HepG2 (cell line): ENCODE results near the gene DCLRE1C. TPM values are rescaled to one million over a fixed set of nuclear protein-coding genes. Genes with fewer than 3 reads are reported as not detected.

ENCODE experiments used
- ATAC-seq: fragments of 200-7000 bp; cut with Tn5 transposase; 3 replicates; pipeline ENCODE4 v1.9.1; 2020; ENCODE audit warnings: mild to moderate bottlenecking, moderate library complexity
- BruUV-seq: library from RNA; stranded (reverse); fragments of 400-500 nt; replicated peaks from 2 replicates; lab custom pipeline; 2021; lab: Mats Ljungman, UMichigan
- CTCF ChIA-PET: fragments of 300-600 bp; formaldehyde crosslinking; extraction: SDS; loops from one replicate; lab custom pipeline; 2021; ENCODE audit warnings: low total read pairs, inconsistent platforms, low intra/inter-chr PET ratio; lab: Yijun Ruan, JAX
- POLR2A ChIA-PET: fragments of 350-600 bp; sonication (Branson Sonifier 250); formaldehyde crosslinking; loops from one replicate; lab custom pipeline; 2020; ENCODE audit warnings: antibody characterized with exemption, inconsistent platforms; lab: Yijun Ruan, JAX
- DNase-seq: peaks from one replicate; pipeline ENCODE4 v3.0.0-alpha.2; 2015; ENCODE audit warnings: low spot score
- FAIRE-seq: peaks from 3 replicates; lab custom pipeline; 2011; peaks lifted over from hg19 to GRCh38; lab: Jason Lieb, UNC
- H2AFZ ChIP-seq: one replicate; pipeline ENCODE4 v1.6.1; 2011; ENCODE audit warnings: low read length, inconsistent platforms
- H3K27ac ChIP-seq: fragments of 300-600 bp; 3 replicates; pipeline ENCODE4 v1.8.0; 2011; ENCODE audit warnings: mixed run types, mild to moderate bottlenecking, mixed read lengths, low read length, inconsistent platforms; ENCODE audit not compliant: insufficient read depth; ENCODE audit errors: extremely low read length
- H3K27me3 ChIP-seq, 2 experiments: fragments of 200-600 bp in 1 of 2; 2 replicates in 1 of 2; 3 replicates in 1 of 2; pipeline versions ENCODE4 v1.6.0 to v1.8.0; 2011; ENCODE audit warnings: low read length in 2 of 2, mild to moderate bottlenecking in 2 of 2, moderate library complexity in 2 of 2, inconsistent platforms in 1 of 2; ENCODE audit not compliant: insufficient read depth in 2 of 2, control insufficient read depth in 1 of 2
- H3K36me3 ChIP-seq, 2 experiments: fragments of 200-600 bp in 1 of 2; replicated peaks in 1 of 2; 2 replicates in 1 of 2; 3 replicates in 1 of 2; pipeline versions ENCODE4 v1.5.1 to v1.8.0; 2011; ENCODE audit warnings: low read length in 2 of 2, inconsistent platforms in 1 of 2; ENCODE audit not compliant: insufficient read depth in 2 of 2, control insufficient read depth in 1 of 2
- H3K4me1 ChIP-seq: 2 replicates; pipeline ENCODE4 v1.5.1; 2012; ENCODE audit warnings: low read length, inconsistent platforms; ENCODE audit not compliant: insufficient read depth
- H3K4me2 ChIP-seq: 2 replicates; pipeline ENCODE4 v1.6.0; 2011; ENCODE audit warnings: low read depth, low read length, inconsistent platforms
- H3K4me3 ChIP-seq, 3 experiments: fragments of 200-600 bp in 1 of 3; sonication (generic), shearing (Covaris generic) in 1 of 3; replicated peaks in 1 of 3; 2 replicates each; pipeline ENCODE4 v1.5.1; 2011 to 2016; ENCODE audit warnings: low read length in 3 of 3, inconsistent platforms in 2 of 3, low read depth in 2 of 3, mild to moderate bottlenecking in 2 of 3, control low read depth in 1 of 3, mixed read lengths in 1 of 3; ENCODE audit not compliant: insufficient read depth in 1 of 3
- H3K79me2 ChIP-seq: one replicate; pipeline ENCODE4 v1.6.1; 2011; ENCODE audit warnings: low read length, inconsistent platforms; ENCODE audit not compliant: insufficient read depth
- H3K9ac ChIP-seq: 2 replicates; pipeline ENCODE4 v1.6.0; 2011; ENCODE audit warnings: mild to moderate bottlenecking, low read depth, low read length, inconsistent platforms; ENCODE audit not compliant: insufficient read depth
- H3K9me3 ChIP-seq: 2 replicates; pipeline ENCODE4 v1.5.1; 2012; ENCODE audit warnings: mild to moderate bottlenecking, low read length
- H4K20me1 ChIP-seq: 2 replicates; pipeline ENCODE4 v1.6.0; 2011; ENCODE audit warnings: inconsistent platforms, mild to moderate bottlenecking, low read length, moderate library complexity; ENCODE audit not compliant: insufficient read depth
- CAMTA2 ChIP-seq: sonication (generic); formaldehyde crosslinking; IDR thresholded peaks from 2 replicates; pipeline ENCODE4 v1.4.0; 2020; ENCODE audit warnings: mild to moderate bottlenecking, missing genetic modification reagents, borderline replicate concordance
- CENPX ChIP-seq: sonication (generic); formaldehyde crosslinking; IDR thresholded peaks from 2 replicates; pipeline ENCODE4 v1.9.0; 2021; ENCODE audit warnings: mild to moderate bottlenecking, missing genetic modification reagents, moderate library complexity
- ETV6 ChIP-seq: sonication (generic); formaldehyde crosslinking; conservative IDR thresholded peaks from 2 replicates; pipeline ENCODE4 v1.4.0; 2020; ENCODE audit warnings: missing genetic modification reagents
- FOXC1 ChIP-seq: sonication (generic); formaldehyde crosslinking; IDR thresholded peaks from 2 replicates; pipeline ENCODE4 v1.8.0; 2022; ENCODE audit warnings: mild to moderate bottlenecking, missing genetic modification reagents, borderline replicate concordance
- GATAD1 ChIP-seq: IDR thresholded peaks from 2 replicates; pipeline ENCODE4 v1.6.1; 2016; ENCODE audit warnings: missing genetic modification reagents, missing compliant biosample characterization
- GTF3A ChIP-seq: sonication (generic); formaldehyde crosslinking; conservative IDR thresholded peaks from 2 replicates; pipeline ENCODE4 v1.4.0; 2020; ENCODE audit warnings: mild to moderate bottlenecking, missing genetic modification reagents
- HNRNPLL ChIP-seq: fragments of 200-400 bp; formaldehyde crosslinking; IDR thresholded peaks from 2 replicates; pipeline ENCODE4 v1.6.1; 2017; ENCODE audit warnings: mild to moderate bottlenecking, low read depth, low read length; ENCODE audit not compliant: poor library complexity, severe bottlenecking
- KAT7 ChIP-seq: IDR thresholded peaks from 2 replicates; pipeline ENCODE4 v1.6.1; 2018; ENCODE audit warnings: borderline replicate concordance, missing compliant biosample characterization
- NCOA1 ChIP-seq: sonication (generic); formaldehyde crosslinking; IDR thresholded peaks from 2 replicates; pipeline ENCODE4 v1.9.0; 2021; ENCODE audit warnings: missing genetic modification reagents
- NFIC ChIP-seq: IDR thresholded peaks from 2 replicates; pipeline ENCODE4 v1.6.1; 2012; ENCODE audit warnings: mild to moderate bottlenecking, low read length, inconsistent platforms
- SP1 ChIP-seq, 2 experiments: fragments of 450-650 bp in 1 of 2; sonication (generic) in 1 of 2; formaldehyde crosslinking in 1 of 2; IDR thresholded peaks; 2 replicates each; pipeline versions ENCODE4 v1.4.0 to v1.6.1; 2016 to 2020; ENCODE audit warnings: missing genetic modification reagents in 1 of 2
- SP4 ChIP-seq: sonication (generic); formaldehyde crosslinking; IDR thresholded peaks from 2 replicates; pipeline ENCODE4 v1.8.1; 2023; ENCODE audit warnings: mild to moderate bottlenecking, missing genetic modification reagents
- TBP ChIP-seq: sonication (generic); formaldehyde crosslinking; IDR thresholded peaks from 2 replicates; pipeline ENCODE4 v1.5.0; 2020; ENCODE audit warnings: missing genetic modification reagents
- ZFP90 ChIP-seq: sonication (generic); formaldehyde crosslinking; IDR thresholded peaks from 2 replicates; pipeline ENCODE4 v1.8.0; 2022; ENCODE audit warnings: missing genetic modification reagents, mild to moderate bottlenecking, inconsistent platforms, borderline replicate concordance
- ZNF230 ChIP-seq: sonication (generic); formaldehyde crosslinking; IDR thresholded peaks from 2 replicates; pipeline ENCODE4 v1.4.0; 2020; ENCODE audit warnings: mild to moderate bottlenecking, missing genetic modification reagents
- ZNF329 ChIP-seq: sonication (generic); formaldehyde crosslinking; IDR thresholded peaks from 2 replicates; pipeline ENCODE4 v1.9.0; 2021; ENCODE audit warnings: low read depth, mild to moderate bottlenecking, missing genetic modification reagents
- ZNF44 ChIP-seq: sonication (generic); formaldehyde crosslinking; IDR thresholded peaks from 2 replicates; pipeline ENCODE4 v1.5.1; 2020; ENCODE audit warnings: mild to moderate bottlenecking, missing genetic modification reagents
- ZNF768 ChIP-seq: sonication (generic); formaldehyde crosslinking; IDR thresholded peaks from 2 replicates; pipeline ENCODE4 v1.4.0; 2020; ENCODE audit warnings: missing genetic modification reagents
- WGBS: methylation state at CpG from one replicate; pipeline ENCODE4 v1.1.6; 2017; ENCODE audit warnings: low lambda C conversion rate; 5-methylcytosine and 5-hydroxymethylcytosine counted together
- in situ Hi-C: cut with HindIII; loops from 2 replicates; pipeline ENCODE4 v1.10.0; 2017; ENCODE audit warnings: low pct_unique_long_range_greater_than_20kb; ENCODE audit not compliant: extremely low pct_ligation_motif_present
- intact Hi-C: fragments of 100-400 bp; cut with micrococcal nuclease; formaldehyde crosslinking; loops from one replicate; pipeline ENCODE4 v1.10.0; 2022; ENCODE audit not compliant: unreplicated experiment
- polyA plus RNA-seq, 8 experiments: library from polyadenylated mRNA; depleted of rRNA in 3 of 8; stranded (reverse) in 7 of 8; unstranded in 1 of 8; fragments of >200 nt; fragmentation: Illumina TruSeq in 4 of 8; extraction: Trizol in 4 of 8; gene quantifications; 2 replicates each; pipeline versions ENCODE4 v1.2.1 to v1.2.3, GENCODE V29; 2011 to 2016; ENCODE audit warnings: low read depth in 4 of 8, missing spikeins in 1 of 8, mixed read lengths in 1 of 8; ENCODE audit not compliant: insufficient read depth in 1 of 8
- total RNA-seq, 5 experiments: library from RNA; depleted of rRNA; stranded (reverse); fragments of >200 nt; fragmentation: Illumina TruSeq; extraction: Trizol; gene quantifications; 2 replicates each; pipeline ENCODE4 v1.2.3, GENCODE V29; 2016; ENCODE audit warnings: low read depth in 1 of 5
- TF ChIP-seq, protein P1 (sequence below): sonication (generic); formaldehyde crosslinking; IDR thresholded peaks from 2 replicates; pipeline ENCODE4 v1.9.0; 2022; ENCODE audit warnings: low read depth, missing genetic modification reagents

Gene DCLRE1C
- total and polyA plus RNA-seq, 2 of the 13 experiments (the other 11 are each of a cell fraction or from before 2014, with no cell fraction given) = 3.0 to 10.3 TPM

DNA sequence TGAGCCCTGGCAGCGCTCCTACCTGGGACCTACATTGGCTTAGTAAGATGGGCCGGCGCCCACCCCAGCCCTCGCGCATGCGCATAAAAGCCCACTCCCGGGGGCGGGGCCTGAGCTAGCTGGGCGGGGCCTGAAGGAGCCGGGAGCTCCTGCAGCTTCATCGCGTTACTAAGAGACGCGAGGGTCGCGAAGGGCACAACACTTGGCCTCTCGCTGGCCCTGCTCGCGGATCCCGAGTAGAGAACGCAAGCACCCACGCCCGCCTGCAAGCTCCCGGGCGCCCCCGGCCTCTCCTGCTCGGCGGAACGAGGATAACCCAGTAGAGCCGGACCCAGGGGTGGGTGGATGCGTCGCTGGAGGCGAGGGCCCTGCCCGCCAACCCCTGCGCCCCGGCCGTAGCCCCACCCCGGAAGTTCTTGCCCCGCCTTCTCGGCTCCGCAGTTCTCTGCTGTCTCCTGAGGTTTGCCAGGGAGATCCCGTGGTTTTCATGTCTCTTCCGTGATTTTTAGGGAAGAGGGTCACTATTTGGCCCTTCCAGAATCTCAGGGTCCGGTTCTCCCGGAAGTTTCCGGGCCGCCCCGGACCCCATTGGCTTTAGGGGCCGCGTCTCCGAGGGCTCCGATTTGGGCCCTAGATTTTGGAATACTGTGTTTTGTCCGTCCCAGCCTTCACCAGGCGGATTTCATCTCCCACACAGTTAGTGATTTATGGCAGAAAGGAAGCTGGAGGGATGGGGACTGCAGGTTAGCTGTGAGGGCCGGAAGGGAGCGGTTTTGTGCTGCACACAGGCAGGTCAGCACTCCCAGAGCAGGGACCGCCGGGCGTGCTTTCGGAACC is 5.5 kb upstream of the DCLRE1C start, which contains the start of gene MEIG1:
Gene MEIG1 (plus strand): TSS at position 168 of the 837 bp plus-strand sequence. CDS start 7,081 bp downstream, outside the sequence.
- intact Hi-C loops (loop anchor here (10.0 kb wide), 4 partner anchors 85 to 425 kb away; partner anchors contain the start of genes CDNF, HSPA14, MSANTD7 and SUV39H2), in situ Hi-C loops (loop anchor here (10.0 kb wide), 1 partner anchor 145 kb away; no protein-coding TSS in a partner anchor)
- ChIA-PET POLR2A (interaction anchor here (0.6 to 2.8 kb wide), 16 partner anchors 8 to 774 kb away, joined by 3 to 24 read pairs (median 4); partner anchors contain the start of genes CDNF, HSPA14, MSANTD7 and NMT2), CTCF (no interaction called here)
- BruUV-seq = no TSS peak
- 0% methylated on average over 19 of the region's 60 CpGs for WGBS
- DNase-seq (peak; percentile 92), FAIRE-seq (peak; percentile 68), ATAC-seq (peak; percentile 96)
- H3K27ac ChIP-seq = peak within 1 kb of the TSS; percentile 96
- H3K9ac ChIP-seq = peak within 1 kb of the TSS; percentile 98
- no peaks in the 10 kb centered on the region for H3K9me3 ChIP-seq
- H2AFZ ChIP-seq = peak within 1 kb of the TSS; percentile 91
- H3K36me3 ChIP-seq = no peaks in the 10 kb centered on the region
- peak within 1 kb of the TSS; percentile 67 to 80 (median 79) for H3K4me3 ChIP-seq
- H3K4me2 ChIP-seq = peak within 1 kb of the TSS; percentile 85
- H3K4me1 ChIP-seq = peaks cover 10% of the 10 kb centered on the region
- no peaks in the 10 kb centered on the region for H4K20me1 ChIP-seq
- H3K79me2 ChIP-seq = no peaks in the 10 kb centered on the region
- no peaks in the 10 kb centered on the region for H3K27me3 ChIP-seq
- TF ChIP-seq KAT7 (CRISPR knock-in tag) (peak; percentile 19; the same call in 1 of the 2 replicates), CENPX (no peak), ZFP90 (CRISPR knock-in tag) (0 out of 2 replicates have a peak, but pooled peaks have one; percentile 32), NFIC (peak; percentile 52; the same call in 1 of the 2 replicates), GATAD1 (CRISPR knock-in tag) (peak; percentile 86), NCOA1 (CRISPR knock-in tag) (no peak), FOXC1 (CRISPR knock-in tag) (peak; percentile 73), TBP (no peak), ETV6 (CRISPR knock-in tag) (no peak), ZNF44 (CRISPR knock-in tag) (peak; percentile 37; the same call in 1 of the 2 replicates), ZNF230 (CRISPR knock-in tag) (peak; percentile 22; the same call in 1 of the 2 replicates), HNRNPLL (peak; percentile 83), SP4 (peak; percentile 82), GTF3A (CRISPR knock-in tag) (no peak), ZNF329 (CRISPR knock-in tag) (0 out of 2 replicates have a peak, but pooled peaks have one; percentile 31), SP1 (IDR thresholded peaks at IDR 0.05) (no peak), SP1 (CRISPR knock-in tag; IDR thresholded peaks at IDR 0.05) (0 out of 2 replicates have a peak, but pooled peaks have one; percentile 49), ZNF768 (CRISPR knock-in tag) (peak; percentile 29; the same call in 1 of the 2 replicates), CAMTA2 (CRISPR knock-in tag) (no peak)
- TF ChIP-seq, protein P1, sequence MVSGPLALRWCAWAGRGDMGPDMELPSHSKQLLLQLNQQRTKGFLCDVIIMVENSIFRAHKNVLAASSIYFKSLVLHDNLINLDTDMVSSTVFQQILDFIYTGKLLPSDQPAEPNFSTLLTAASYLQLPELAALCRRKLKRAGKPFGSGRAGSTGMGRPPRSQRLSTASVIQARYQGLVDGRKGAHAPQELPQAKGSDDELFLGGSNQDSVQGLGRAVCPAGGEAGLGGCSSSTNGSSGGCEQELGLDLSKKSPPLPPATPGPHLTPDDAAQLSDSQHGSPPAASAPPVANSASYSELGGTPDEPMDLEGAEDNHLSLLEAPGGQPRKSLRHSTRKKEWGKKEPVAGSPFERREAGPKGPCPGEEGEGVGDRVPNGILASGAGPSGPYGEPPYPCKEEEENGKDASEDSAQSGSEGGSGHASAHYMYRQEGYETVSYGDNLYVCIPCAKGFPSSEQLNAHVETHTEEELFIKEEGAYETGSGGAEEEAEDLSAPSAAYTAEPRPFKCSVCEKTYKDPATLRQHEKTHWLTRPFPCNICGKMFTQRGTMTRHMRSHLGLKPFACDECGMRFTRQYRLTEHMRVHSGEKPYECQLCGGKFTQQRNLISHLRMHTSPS (CRISPR knock-in tag) = 0 out of 2 replicates have a peak, but pooled peaks have one; percentile 7
